Esophagus squamous epithelium (tissue), 5 donors: ENCODE results near the gene KRTAP12-3. TPM values are rescaled to one million over a fixed set of nuclear protein-coding genes. Genes with fewer than 3 reads are reported as not detected.
"Not testable (repeated sequence)": the region's sequence is repeated elsewhere in the genome, so short reads cannot be mapped to it uniquely, and the experiment has no call there.

ENCODE experiments used
- DNase-seq: peaks from one replicate; lab custom pipeline; 2025; lab: John Stamatoyannopoulos, UW
- H3K27ac ChIP-seq, 4 donors: fragments of 200-600 bp; sonication (generic); one replicate each; pipeline ENCODE4 v1.5.1; 2016 to 2019; ENCODE audit warnings: mild to moderate bottlenecking in 1 of 4
- H3K27me3 ChIP-seq, 4 donors: fragments of 200-600 bp; sonication (generic); 1 replicate in 3 of 4; 2 replicates in 1 of 4; pipeline versions ENCODE4 v1.5.1 to v1.6.0; 2017 to 2021; ENCODE audit warnings: antibody characterized with exemption in 1 of 4
- H3K36me3 ChIP-seq, 3 donors: fragments of 200-600 bp; sonication (generic); one replicate each; pipeline ENCODE4 v1.5.1; 2016 to 2019
- H3K4me1 ChIP-seq, 3 donors: fragments of 200-600 bp; sonication (generic); one replicate each; pipeline ENCODE4 v1.5.1; 2017 to 2019
- H3K4me3 ChIP-seq, 4 donors: fragments of 200-600 bp; sonication (generic); 1 replicate in 3 of 4; 2 replicates in 1 of 4; pipeline ENCODE4 v1.5.1; 2016 to 2019; ENCODE audit warnings: mild to moderate bottlenecking in 2 of 4, moderate library complexity in 1 of 4
- H3K9me3 ChIP-seq, 3 donors: fragments of 200-600 bp; sonication (generic); one replicate each; pipeline ENCODE4 v1.5.1; 2016 to 2019
- CTCF ChIP-seq, 6 experiments: fragments of 450-650 bp in 4 of 6; fragments of 200-600 bp in 2 of 6; sonication (generic) in 2 of 6; IDR thresholded peaks; one replicate each; pipeline ENCODE4 v1.5.1; 2016 to 2019; ENCODE audit warnings: antibody characterized with exemption in 6 of 6, mild to moderate bottlenecking in 4 of 6, moderate library complexity in 4 of 6
- POLR2A ChIP-seq, 4 donors: fragments of 450-650 bp; IDR thresholded peaks; one replicate each; pipeline ENCODE4 v1.6.1; 2017; ENCODE audit warnings: antibody characterized with exemption in 4 of 4, mild to moderate bottlenecking in 4 of 4, moderate library complexity in 3 of 4
- WGBS, 2 donors: methylation state at CpG; one replicate each; pipeline ENCODE4 v1.1.5; 2018; 5-methylcytosine and 5-hydroxymethylcytosine counted together
- intact Hi-C: fragments of 100-400 bp; cut with DNase I; formaldehyde crosslinking; loops from one replicate; pipeline ENCODE4 v1.15.0; 2022
- total RNA-seq, 4 donors: library from RNA; depleted of rRNA; stranded (reverse); fragments of >200 nt; gene quantifications; one replicate each; pipeline ENCODE4 v1.1.0, GENCODE V29; 2016
- donor health status: DM: yes; HTN: yes; CAD: no.

Gene KRTAP12-3
- total RNA-seq, 4 donors from 2014 or later: not detected

DNA sequence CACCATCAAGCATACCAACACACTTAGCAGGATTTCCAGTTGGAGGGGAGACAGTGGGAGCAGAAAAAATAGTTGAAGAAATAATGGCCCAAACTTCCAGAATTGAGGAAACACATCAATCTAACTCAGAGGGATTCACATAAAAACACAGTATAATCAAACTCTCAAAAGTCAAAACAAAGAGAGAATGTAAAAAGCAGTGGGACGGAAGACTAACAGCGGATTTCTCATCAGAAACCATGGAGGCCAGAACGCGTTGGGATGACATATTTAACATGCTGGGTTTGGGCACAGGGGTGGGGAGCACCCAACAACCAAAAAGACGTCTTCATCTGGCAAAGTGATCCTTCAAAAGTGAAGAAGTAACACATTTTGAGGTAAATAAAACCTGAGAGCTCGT, 37.8 kb upstream of the KRTAP12-3 start:
- no peaks in the 10 kb centered on the region for H3K36me3 ChIP-seq
- TF ChIP-seq CTCF (IDR thresholded peaks at IDR 0.05) (no peak), POLR2A (IDR thresholded peaks at IDR 0.05) (no peak)
- intact Hi-C loops: no loop called here
- peaks cover 0 to 38% (median 11%) of the 10 kb centered on the region in 3 donors for H3K9me3 ChIP-seq
- no peaks in the 10 kb centered on the region for H3K4me1 ChIP-seq
- WGBS, 2 donors: 84 to 86% methylated on average over 6 of the region's 6 CpGs
- DNase-seq: no peak
- H3K4me3 ChIP-seq: no peak overlapping the region
- H3K27me3 ChIP-seq: peaks cover 0 to 30% (median 0%) of the 10 kb centered on the region in 4 donors
- H3K27ac ChIP-seq: no peak overlapping the region

DNA sequence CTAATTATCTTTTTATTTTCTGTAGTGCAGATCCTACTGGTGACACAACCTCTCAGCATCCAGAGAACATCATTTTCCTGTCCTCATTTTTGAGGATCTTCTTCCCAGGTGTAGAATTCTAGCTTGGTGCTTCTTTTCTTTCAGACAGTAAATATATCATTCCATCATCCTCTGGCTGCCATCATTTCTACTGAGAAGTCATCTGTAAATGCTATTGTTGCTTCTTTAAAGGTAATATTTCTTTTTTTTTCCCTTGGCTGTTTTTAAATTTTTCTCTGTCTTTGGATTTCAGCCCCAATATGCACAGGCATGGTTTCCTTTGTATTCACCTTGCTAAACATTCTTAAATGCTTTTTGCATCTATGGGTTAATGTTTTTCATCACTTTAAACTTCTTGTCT, 34.2 kb upstream of the KRTAP12-3 start:
- Histone ChIP-seq H3K27ac (no peak overlapping the region), H3K9me3 (peaks cover 0 to 38% (median 11%) of the 10 kb centered on the region in 3 donors), H3K4me3 (no peak overlapping the region), H3K36me3 (no peaks in the 10 kb centered on the region), H3K27me3 (peaks cover 0 to 30% (median 0%) of the 10 kb centered on the region in 4 donors), H3K4me1 (no peaks in the 10 kb centered on the region)
- TF ChIP-seq CTCF (IDR thresholded peaks at IDR 0.05) (no peak), POLR2A (IDR thresholded peaks at IDR 0.05) (no peak)
- no peak for DNase-seq
- intact Hi-C loops: no loop called here

DNA sequence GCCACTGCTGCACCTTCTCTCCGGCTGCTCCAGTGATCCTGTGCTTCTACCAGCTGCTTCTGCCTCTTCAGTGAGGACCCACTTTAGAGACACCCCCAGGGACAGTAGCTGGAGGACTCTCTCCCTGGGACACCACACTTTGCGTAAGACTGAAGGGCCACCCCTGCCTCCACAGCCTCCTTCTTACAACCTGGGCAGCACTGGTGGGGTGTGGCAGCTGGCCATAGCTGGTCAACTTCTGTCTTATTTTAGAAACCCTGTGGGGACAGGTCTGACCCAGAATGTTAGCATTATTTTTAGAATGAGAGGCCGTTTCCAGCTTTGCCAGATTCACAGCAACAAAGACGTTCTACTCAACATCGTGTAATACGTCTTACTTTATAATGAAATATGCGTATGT, 32.0 kb upstream of the KRTAP12-3 start:
- 78 to 83% methylated on average over 6 of the region's 7 CpGs for WGBS, 2 donors
- Histone ChIP-seq H3K36me3 (no peaks in the 10 kb centered on the region), H3K4me1 (no peaks in the 10 kb centered on the region), H3K9me3 (peaks cover 0 to 36% (median 11%) of the 10 kb centered on the region in 3 donors), H3K27ac (no peak overlapping the region), H3K27me3 (peaks cover 0 to 31% (median 0%) of the 10 kb centered on the region in 4 donors), H3K4me3 (no peak overlapping the region)
- TF ChIP-seq POLR2A (IDR thresholded peaks at IDR 0.05) (no peak), CTCF (IDR thresholded peaks at IDR 0.05) (no peak)
- DNase-seq: no peak
- intact Hi-C loops: no loop called here

DNA sequence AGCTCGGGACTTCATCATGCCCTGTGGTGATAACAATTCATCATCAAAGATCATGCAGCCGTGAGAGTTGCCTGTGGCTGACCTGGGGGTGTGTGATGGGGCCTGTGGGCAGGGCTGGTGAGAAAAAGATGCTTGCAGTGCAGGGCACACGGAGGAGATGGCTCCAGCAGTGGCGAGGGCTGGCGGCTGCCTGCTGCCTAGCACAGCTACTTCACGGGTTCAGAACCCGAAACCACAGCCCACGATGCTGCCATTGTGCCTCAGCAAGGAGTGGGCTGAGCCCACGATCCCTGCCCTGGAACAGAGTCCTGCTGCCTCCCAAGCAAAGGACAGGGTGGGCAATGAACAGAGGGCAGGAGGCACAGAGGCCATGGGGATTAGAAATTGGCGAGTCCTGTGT, 31.5 kb upstream of the KRTAP12-3 start:
- Histone ChIP-seq H3K27ac (no peak overlapping the region), H3K36me3 (no peaks in the 10 kb centered on the region), H3K9me3 (peaks cover 0 to 41% (median 11%) of the 10 kb centered on the region in 3 donors), H3K4me3 (no peak overlapping the region), H3K27me3 (peaks cover 0 to 31% (median 0%) of the 10 kb centered on the region in 4 donors), H3K4me1 (no peaks in the 10 kb centered on the region)
- no peak for TF ChIP-seq POLR2A (IDR thresholded peaks at IDR 0.05)
- TF ChIP-seq CTCF (IDR thresholded peaks at IDR 0.05): no peak
- no peak for DNase-seq
- intact Hi-C loops: no loop called here
- 51 to 55% methylated on average over 4 to 7 of the region's 10 CpGs for WGBS, 2 donors

GRCh38 chr21:44626673-44627143, 31.0 kb upstream of the KRTAP12-3 start, which contains the start of gene KRTAP10-9:
KRTAP10-9 (plus strand) TSS chr21:44627093; CDS start chr21:44627172, 79 bp downstream.
- no peak for DNase-seq
- Histone ChIP-seq H3K27me3 (peaks cover 0 to 31% (median 0%) of the 10 kb centered on the region in 4 donors), H3K27ac (no peak within 1 kb of the TSS), H3K4me1 (no peaks in the 10 kb centered on the region), H3K9me3 (peaks cover 0 to 46% (median 11%) of the 10 kb centered on the region in 3 donors), H3K36me3 (no peaks in the 10 kb centered on the region), H3K4me3 (no peak within 1 kb of the TSS)
- TF ChIP-seq CTCF (IDR thresholded peaks at IDR 0.05): no peak
- intact Hi-C loops: no loop called here
- WGBS, 2 donors: 60% methylated on average over 1 of the region's 7 CpGs

DNA sequence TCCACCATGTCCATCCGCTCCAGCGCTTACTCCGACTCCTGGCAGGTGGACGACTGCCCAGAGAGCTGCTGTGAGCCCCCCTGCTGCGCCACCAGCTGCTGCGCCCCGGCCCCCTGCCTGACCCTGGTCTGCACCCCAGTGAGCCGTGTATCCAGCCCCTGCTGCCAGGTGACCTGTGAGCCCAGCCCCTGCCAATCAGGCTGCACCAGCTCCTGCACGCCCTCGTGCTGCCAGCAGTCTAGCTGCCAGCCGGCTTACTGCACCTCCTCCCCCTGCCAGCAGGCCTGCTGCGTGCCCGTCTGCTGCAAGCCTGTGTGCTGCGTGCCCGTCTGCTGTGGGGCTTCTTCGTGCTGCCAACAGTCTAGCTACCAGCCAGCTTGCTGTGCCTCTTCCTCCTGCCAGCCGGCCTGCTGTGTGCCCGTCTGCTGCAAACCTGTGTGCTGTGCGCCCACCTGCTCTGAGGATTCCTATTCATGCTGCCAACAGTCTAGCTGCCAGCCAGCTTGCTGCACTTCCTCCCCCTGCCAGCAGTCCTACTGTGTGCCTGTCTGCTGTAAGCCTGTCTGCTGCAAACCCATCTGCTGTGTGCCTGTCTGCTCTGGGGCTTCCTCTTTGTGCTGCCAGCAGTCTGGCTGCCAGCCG, 30.4 kb upstream of the KRTAP12-3 start:
- not testable (repeated sequence) for DNase-seq
- peaks cover 0 to 47% (median 16%) of the 10 kb centered on the region in 3 donors for H3K9me3 ChIP-seq

DNA sequence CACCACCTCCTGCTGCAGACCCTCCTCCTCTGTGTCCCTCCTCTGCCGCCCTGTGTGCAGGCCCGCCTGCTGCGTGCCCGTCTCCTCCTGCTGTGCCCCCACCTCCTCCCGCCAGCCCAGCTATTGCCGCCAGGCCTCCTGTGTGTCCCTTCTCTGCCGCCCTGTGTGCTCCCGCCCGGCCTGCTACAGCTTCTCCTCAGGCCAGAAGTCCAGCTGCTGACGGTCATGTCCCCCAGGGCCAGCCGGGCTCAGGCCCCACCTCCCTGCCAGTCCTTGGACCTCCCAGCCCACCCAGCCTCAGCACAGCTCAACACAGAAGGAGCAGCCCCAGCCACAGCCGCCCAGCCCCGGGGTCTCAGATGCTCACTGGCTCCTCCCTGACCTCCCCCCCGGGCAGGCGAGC, 29.9 kb upstream of the KRTAP12-3 start:
- H3K36me3 ChIP-seq, intact Hi-C loops, DNase-seq, H3K4me1 ChIP-seq, H3K4me3 ChIP-seq, H3K27ac ChIP-seq: not testable (repeated sequence)
- Histone ChIP-seq H3K9me3 (peaks cover 0 to 45% (median 14%) of the 10 kb centered on the region in 3 donors), H3K27me3 (peaks cover 0 to 31% (median 0%) of the 10 kb centered on the region in 4 donors)
- 40 to 53% methylated on average over 7 of the region's 15 CpGs for WGBS, 2 donors

More for the DNA sequence above, 30.4 kb upstream of the KRTAP12-3 start:
- H3K4me3 ChIP-seq, H3K4me1 ChIP-seq, H3K27ac ChIP-seq, intact Hi-C loops, H3K36me3 ChIP-seq: not testable (repeated sequence)
- peaks cover 0 to 31% (median 0%) of the 10 kb centered on the region in 4 donors for H3K27me3 ChIP-seq
- WGBS, 2 donors: 71 to 85% methylated on average over 10 of the region's 20 CpGs
